HS-27A (cell line): ENCODE measurements around the gene APMAP.
"Not testable (repeated sequence)": the region's sequence is repeated elsewhere in the genome, so short reads cannot be mapped to it uniquely, and the experiment has no call there.

ENCODE experiments used
- DNase-seq: peaks from one replicate; pipeline ENCODE4 v3.0.0-alpha.2; 2012; ENCODE audit warnings: low read depth, missing footprints

The APMAP gene

DNA sequence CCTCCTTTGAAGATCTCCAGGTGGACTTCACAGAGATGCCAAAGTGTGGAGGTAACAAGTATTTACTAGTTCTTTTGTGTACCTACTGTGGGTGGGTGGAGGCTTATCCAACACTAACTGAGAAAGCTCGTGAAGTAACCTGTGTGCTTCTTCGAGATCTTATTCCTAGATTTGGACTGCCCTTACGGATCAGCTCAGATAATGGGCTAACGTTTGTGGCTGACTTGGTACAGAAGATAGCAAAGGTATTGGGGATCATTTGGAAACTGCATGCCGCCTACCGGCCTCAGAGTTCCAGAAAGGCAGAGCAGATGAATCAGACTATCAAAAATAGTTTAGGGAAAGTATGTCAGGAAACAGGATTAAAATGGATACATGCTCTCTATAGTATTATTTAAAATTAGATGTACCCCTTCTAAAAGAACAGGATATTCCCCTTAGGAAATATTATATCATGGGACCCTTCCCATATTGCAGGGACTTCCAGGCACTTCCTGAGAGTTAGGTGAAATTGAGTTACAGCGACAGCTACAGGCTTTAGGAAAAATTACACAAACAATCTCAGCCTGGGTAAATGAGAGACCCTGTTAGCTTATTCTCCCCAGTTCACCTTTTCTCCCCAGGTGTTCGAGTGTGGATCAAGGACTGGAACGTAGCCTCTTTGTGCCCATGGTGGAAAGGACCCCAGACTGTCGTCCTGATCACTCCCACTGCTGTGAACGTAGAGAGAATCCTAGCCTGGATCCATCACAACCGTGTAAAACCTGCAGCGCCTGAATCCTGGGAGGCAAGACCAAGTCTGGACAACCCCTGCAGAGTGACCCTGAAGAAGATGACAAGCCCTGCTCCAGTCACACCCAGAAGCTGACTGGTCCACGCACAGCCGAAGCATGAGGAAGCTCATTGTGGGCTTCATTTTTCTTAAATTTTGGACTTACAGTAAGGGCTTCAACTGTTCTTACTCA is 61.5 kb downstream of the APMAP start:
- not testable (repeated sequence) for DNase-seq

DNA sequence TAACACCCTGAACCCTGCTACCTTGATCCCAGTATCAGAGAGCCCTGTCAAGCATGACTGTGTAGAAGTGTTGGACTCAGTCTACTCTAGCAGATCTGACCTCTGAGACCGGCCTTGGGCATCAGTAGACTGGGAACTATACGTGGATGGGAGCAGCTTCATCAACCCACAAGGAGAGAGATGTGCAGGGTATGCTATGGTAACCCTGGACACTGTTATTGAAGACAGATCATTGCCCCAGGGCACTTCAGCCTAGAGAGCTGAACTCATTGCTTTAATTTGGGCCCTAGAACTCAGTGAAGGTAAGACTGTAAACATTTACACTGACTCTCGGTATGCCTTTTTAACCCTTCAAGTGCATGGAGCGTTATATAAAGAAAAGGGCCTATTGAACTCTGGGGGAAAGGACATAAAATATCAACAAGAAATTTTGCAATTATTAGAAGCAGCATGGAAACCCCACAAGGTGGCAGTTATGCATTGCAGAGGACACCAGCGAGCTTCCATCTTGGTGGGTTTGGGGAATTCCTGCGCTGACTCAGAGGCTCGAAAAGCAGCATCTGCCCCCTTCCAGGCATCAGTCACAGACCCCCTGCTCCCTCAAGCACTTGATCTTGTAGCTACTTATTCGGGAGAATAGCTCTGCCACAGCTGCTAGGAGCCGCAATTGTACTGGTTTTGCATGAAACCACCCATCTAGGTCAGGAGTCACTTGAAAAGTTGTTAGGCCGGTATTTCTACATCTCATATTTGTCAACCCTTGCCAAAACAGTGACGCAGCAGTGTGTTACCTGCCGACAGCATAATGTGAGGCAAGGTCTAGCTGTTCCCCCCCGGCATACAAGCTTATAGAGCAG is 62.5 kb downstream of the APMAP start:
- not testable (repeated sequence) for DNase-seq

DNA sequence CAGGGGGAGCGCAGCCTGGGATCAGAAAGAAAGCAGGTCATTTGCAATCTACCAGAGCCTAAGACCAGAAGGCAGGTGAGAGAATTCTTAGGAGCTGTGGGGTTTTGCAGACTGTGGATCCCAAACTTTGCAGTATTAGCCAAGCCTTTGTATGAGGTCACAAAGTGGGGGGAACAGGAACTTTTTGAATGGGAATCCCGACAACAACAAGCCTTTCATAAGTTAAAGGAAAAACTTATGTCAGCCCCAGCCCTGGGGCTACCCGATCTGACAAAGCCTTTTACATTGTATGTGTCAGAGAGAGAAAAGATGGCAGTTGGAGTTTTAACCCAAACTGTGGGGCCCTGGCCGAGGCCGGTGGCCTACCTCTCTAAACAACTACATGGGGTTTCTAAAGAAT is 63.3 kb downstream of the APMAP start:
- DNase-seq: not testable (repeated sequence)

DNA sequence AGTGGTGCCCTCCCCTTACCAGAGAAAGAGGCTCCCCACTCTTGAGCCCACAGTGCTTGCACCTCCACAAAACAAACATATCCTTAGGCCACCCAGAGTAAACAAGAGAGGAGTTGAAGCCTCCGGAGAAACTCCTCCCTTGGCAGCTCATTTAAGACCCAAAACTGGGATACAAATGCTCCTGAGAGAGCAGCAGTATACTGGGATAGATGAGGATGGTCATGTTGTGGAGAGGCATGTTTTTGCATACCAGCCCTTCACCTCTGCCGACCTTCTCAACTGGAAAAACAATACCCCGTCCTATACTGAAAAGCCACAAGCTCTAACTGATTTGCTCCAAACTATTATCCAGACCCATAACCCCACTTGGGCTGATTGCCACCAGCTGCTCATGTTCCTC is 71.8 kb downstream of the APMAP start:
- not testable (repeated sequence) for DNase-seq

DNA sequence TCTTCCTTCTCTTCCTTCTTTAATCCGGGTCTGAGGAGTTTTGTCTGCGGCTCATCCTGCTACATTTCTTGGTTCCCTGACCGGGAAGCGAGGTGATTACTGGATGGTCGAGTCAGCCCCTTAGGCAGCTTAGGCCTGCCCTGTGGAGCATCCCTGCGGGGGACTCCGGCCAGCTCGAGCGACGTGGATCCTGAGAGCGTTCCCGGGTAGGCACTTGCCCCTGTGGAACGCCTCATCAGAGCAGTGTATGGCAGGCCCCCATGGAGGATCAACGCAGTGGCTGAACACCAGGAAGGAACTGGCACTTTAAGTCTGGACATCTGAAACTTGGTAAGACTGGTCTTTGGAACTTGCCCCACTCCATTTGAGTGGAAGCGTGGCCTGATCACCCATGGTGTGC is 72.9 kb downstream of the APMAP start:
- not testable (repeated sequence) for DNase-seq

DNA sequence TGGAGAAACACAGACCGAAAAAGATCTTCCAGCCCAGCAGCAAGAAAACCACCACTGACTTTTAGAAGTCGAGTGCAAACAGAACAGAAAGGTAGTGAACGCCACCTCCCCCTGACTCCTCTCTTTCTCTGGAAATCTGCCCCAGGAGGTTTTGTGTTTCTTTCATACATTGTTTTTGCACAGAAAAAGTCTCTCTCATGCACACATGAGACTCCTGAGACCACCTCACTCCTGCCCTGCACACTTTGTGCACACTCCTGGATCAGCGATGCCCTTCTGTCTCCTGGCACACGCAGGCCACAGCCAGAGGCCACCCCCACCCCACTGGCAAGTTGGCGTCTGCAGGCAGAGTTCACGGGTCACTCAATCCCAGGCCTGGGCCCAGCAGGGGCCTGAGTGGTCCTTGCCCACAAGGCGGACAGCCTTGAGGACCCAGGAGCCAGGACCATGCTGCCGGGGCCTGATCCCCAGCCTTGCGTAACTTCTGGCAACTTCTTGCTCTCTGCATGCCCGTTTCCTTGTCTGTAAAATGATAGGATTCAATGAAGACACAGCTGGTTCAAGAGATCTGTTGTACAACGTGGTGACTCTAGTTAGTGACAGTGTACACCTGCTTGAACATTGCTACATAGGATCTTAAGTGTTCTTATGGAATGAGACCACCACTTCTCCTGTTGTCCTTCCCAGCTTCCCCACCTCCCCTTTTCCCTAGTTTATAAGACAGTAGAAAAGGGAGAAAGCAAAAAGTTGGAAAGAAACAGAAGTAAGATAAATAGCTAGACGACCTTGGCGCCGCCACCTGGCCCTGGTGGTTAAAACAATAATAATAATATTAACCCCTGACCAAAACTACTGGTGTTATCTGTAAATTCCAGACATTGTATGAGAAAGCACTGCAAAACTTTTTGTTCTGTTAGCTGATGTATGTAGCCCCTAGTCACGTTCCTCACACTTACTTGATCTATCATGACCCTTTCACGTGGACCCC is 73.7 kb downstream of the APMAP start:
- DNase-seq: no peak

DNA sequence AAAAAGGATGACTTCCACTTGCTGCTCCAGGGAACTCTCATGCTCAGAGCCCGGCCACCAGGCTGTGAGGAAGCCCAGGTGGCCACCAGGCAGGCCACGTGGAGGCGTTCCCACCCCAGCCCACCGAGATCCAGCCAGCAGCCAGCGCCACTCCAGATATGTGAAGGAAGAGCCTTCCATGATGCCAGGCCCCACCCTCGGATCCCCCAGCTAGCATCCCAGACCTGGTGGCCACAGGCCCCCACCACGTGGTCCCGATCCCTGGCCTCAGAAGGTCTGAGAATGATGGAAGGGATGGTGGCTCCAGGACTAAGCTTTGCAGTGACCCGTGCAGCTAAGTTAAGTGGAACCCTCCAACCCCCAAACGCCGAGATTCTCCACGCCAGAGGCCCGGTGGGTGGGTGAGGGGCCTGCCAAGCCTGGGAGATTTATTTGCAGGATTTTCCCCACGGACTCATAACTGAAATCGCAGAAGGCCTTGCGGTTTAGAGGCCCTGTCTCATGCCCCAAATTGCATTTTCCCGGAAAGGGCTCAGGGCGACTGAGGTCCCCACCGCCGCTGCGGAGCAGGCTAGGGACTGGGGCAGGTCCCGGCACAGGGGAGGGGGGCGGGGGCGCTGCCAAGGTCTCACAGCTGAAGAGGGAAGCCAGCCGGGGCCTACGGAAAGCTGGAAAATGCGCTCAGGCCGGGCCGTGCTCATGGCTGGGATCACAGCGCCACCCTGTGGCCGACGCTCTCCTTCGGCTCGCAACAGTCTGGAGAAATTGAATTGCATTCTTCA is 74.6 kb downstream of the APMAP start:
- peak; percentile 36 for DNase-seq

DNA sequence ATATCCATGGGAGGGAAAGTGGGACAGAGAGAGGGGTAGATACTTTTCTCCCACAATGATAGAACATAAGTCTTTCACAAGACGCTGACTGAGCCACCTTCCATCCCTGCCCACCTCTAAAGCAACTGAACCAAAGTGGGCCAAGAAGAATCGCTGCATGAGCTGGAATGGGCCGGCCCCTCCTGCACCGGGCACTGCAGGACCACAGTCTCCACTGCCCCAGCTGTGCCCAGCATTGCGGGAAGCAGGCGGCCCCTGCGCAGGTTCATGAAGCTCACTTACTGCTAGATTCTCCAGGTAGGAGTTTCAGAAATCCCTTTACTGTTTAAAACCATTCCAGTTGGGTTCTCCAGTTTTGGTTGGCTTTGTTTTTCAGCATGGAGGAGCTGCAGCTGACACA is 75.5 kb downstream of the APMAP start:
- DNase-seq: no peak

DNA sequence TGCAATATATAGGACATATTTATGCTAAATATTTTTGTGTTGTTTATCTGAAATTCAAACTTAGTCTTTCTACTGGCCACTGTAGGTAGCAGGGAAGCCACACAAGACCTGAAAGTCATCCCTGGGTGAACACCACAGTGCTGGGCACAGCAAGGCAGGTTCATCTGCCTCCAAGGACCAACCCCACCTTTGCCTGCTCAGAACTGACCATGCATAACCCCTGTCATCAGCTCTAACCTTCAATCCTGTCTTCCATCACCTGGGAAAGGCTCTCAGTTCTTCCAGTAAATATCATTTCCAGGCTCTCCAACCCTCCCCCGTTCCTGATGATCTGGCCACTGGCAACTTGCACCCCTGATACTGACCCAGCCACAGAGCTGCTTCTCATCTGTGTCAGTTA is 76.1 kb downstream of the APMAP start:
- no peak for DNase-seq

DNA sequence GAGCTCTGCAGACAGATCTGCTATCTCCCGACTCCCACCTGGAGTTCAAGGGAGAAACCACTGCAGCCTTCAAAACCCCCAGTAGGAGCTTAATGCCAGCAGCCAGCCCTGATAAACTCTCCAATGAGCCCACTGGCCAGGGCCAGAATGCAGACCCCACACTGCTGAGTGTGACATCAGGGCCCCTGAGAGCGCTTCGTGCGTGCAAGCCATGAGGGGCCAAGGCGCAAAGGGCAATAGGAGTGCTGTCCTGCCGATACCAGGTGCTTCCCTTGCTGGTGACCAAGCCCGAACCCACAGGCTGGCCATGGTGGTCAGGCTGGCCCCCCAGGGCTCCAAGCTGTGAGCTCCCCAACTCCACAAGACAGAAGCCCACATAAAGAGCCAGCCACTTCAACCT is 76.7 kb downstream of the APMAP start:
- DNase-seq: no peak

DNA sequence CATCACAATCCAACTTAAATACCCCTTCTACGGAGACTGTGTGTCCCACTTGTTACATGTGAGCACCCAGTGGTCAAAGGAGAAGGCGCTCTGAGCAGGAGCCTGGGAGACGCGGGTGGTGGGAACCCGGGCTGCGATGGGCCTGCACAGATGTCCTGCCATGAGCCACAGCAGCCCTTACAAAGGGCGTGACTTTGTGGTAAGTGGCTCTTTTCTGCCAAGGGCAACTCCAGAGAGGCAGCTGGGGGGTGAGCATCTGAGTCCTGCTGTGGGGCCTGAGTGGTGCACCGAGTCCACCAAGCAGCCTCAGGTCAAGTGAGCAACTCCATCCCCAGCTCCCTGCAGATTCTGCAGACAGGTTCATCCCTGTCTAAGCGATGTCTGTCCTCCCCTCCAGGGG is 77.1 kb downstream of the APMAP start:
- no peak for DNase-seq

DNA sequence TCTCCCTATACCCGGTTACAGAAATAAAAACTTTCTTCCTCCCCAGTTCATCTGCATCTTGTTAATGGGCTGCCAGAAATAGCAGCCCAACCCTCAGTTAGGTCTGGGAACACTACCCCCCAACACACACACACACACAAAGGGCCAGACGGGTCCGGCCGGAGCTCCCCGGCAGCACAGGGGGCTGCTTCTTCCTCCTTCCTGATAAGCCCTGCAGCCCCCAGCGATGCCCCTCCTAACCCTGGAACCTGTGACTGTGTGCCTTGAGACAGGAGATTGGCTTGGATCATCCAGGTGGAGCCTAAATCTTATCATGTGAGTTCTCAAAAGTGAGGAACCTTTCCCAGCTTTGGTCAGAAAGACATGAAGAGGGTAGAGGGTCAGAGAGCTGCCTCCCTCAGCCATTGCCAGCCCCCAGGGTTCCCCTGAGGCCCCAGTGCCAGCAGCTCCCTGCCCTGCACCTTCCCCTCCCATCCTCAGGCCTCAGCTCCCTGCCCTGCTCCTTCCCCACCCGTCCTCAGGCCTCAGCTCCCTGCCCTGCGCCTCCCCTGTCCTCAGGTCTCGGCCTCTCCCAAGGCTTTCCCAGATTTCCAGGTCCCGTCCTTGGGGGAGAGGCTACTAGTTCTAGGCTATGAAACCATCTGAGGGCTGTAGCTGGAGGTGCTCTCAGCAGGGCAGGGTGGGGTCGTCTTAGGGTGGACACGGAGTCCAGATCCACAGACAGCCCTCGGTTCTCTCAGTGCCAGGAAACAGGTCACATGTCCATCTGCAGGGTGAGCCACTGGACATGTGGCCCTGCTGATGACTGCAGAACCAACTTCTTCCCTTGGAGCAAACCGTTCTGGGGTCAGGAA is 77.9 kb downstream of the APMAP start:
- DNase-seq: no peak

DNA sequence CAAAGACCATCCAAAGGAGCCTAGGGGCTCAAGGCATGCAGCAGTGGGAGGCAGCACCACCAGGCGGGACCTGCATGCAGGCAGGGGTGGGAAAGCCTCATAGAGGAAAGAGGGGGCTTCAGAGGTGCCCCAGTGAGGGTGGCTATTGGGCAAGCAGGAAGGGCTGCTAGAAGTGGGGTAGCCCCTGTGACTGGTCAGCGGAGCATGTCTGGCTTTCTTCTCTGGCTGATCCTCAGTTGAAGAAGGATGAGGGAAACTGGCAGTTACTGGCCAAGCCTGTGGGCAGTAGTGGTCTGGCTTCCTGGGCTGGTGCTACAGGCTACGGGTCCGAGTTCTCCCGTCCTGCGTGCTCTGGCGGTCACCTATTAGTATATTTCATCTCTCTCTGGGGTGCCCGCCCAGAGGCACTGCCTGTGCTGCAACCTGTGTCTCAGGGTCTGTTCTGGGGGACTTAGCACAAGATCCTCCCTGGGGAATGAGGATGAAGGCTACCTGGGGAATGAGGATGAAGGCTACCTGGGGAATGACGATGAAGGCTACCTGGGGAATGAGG is 79.4 kb downstream of the APMAP start:
- DNase-seq: no peak
